Muscle of back (tissue), 11 donors: ENCODE results near the gene PPP1R3C. TPM values are rescaled to one million over a fixed set of nuclear protein-coding genes. Genes with fewer than 3 reads are reported as not detected.

ENCODE experiments used
- DNase-seq, 3 donors: peaks; one replicate each; pipeline versions ENCODE4 v3.0.0 to v3.0.0-alpha.2; 2013
- polyA plus RNA-seq, 10 donors: library from polyadenylated mRNA; unstranded; fragments of 120-200 nt; gene quantifications; one replicate each; pipeline ENCODE4 v1.2.1, GENCODE V29; 2013; ENCODE audit not compliant: insufficient read length in 10 of 10

The PPP1R3C gene
- polyA plus RNA-seq, 10 donors, result 48.5 to 197 (median 146) TPM

DNA sequence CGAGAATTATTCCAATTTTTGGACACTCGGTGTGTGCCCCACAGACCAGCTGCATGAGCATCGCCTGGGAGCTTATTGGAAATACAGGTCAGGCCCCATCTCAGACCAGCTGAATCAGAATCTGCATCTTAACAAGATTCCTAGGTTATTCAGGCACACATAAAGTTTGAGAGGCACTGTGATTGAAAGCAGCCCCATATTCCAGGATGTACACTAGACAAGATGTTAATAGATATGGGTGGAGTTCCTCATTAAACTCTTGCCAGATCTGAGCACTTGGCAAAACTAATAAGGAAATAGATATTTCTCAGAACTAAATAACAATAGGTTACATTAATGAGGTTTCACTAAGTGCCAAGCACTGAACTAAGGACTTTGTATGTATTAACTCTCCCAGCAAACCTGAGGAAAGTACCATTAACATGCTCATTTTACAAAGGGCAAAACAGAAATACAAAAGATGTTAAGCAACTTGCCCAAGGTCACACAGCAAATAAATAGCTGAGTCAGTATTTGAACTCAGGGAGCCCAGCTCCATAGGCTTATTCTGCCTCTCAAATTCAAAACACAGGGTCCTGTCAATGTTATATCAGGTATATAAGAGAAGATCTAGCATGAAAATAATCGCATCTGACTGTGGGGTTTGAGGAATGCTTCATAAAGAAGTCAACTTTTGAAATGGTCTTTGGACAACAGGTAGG, 29.9 kb downstream of the PPP1R3C start:
- no peak for DNase-seq

GRCh38 chr10:91602449-91602848, 30.4 kb downstream of the PPP1R3C start:
- no peak for DNase-seq

GRCh38 chr10:91601212-91601611, 31.7 kb downstream of the PPP1R3C start:
- DNase-seq, result no peak

DNA sequence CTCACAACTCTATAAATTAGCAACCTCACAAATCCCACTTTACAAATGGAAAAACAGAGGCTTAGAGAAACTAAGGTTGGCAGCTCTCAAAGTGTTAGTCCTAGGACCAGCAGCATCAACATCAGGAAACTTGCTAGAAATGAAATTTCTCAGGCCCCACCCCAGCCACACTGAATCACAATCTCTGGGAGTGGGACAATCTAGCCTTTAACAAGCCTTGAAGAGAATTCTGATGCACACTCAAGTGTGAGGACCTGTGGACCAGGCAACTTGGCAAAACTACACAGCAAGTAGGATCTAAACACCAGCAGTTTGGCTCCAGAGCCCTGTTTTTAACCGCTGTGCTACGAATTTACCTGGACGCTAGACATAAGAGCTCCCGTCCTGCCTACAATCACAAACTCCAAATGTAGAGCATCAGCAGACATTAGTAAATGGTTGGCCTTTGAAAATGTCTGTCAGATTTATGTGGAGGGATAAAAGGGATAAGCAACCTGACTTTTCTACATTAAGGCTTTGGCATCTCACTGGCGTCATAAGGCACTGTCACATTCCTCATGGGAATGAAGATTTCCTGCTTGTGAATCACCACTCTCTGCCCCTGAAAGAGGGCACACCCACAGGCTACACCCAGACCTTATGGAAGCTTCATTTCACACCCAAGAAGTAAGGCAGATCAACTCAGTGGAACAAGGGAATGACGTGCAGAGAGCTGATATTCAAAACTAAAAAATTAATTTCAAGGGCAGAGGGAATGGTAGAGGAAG, 34.5 kb downstream of the PPP1R3C start:
- no peak for DNase-seq

DNA sequence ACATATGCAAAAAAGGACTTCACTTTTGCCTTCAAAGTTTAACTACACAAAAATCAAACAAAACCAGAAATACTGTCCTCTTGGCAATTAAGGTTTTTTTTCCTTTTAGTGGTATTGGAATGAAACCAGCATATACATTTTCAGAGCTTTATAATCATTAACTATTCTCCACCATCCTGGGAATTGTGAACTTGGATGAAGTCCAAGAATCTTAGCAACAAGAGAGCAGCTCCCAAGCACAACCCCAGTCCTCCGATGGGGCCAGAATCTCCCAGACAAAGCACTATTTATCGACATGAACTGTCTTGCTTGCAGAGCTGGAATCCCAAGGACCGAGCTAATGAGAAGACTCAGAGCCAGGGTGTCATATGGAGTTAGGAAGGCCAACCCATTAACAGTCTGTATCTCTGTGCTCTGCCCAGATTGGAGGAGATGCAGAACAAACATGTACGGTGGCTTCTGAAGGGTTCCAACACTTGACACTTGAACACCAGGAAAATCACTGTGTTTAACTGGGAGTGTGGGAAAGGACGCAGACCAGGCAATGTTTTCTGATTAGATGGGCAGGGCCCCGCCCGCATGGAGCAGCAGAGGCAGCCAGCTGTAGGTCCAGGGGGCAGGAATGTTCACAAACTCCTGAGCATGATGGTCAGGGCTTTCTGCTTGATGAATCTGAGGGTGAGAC, 35.5 kb downstream of the PPP1R3C start:
- DNase-seq, result peak in 1 of 3 donors; percentile 60

DNA sequence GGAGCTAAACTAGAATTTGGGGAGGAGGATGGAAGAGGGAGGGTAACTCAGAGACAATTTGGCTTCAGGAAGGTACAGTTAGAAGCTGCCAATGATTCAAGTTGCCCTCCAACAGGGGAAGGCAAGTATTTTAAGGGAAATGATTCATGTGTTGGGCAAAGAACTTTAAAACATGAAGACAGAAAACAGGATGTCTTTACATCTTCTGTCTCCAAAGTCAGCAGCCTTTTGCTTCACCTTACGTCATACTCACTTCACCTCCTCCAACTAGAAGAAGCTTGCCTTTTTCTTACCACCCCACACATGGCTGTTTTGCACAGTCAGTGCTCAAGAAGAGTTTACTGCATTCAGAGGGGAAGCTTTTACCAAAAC, 36.1 kb downstream of the PPP1R3C start:
- DNase-seq, result peak in 1 of 3 donors; percentile 39

GRCh38 chr10:91593834-91594233, 39.0 kb downstream of the PPP1R3C start:
- no peak for DNase-seq

DNA sequence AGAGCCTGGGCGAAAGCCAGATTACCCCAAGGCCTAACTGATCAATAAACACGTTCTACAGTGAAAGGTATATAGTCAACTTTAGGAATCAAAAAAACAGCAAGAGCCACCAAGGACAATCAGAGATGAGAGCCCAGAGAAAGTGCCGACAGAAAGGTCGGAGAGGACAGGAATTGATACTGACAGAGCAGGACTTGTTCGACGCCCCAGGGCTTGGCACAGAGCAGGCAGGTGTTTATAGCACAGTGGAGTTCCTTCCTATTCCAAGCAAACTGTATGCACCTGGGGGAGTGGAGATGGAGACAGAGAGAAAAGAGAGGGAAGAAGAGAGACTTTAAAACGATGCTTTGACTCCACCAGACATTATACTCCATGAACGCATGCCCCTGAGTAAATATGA, 39.5 kb downstream of the PPP1R3C start:
- no peak for DNase-seq

GRCh38 chr10:91592266-91592975, 40.5 kb downstream of the PPP1R3C start:
- no peak for DNase-seq

GRCh38 chr10:91591797-91592174, 41.1 kb downstream of the PPP1R3C start:
- no peak for DNase-seq

GRCh38 chr10:91590904-91591796, 41.7 kb downstream of the PPP1R3C start:
- peak; percentile 79 to 88 (median 86) for DNase-seq

DNA sequence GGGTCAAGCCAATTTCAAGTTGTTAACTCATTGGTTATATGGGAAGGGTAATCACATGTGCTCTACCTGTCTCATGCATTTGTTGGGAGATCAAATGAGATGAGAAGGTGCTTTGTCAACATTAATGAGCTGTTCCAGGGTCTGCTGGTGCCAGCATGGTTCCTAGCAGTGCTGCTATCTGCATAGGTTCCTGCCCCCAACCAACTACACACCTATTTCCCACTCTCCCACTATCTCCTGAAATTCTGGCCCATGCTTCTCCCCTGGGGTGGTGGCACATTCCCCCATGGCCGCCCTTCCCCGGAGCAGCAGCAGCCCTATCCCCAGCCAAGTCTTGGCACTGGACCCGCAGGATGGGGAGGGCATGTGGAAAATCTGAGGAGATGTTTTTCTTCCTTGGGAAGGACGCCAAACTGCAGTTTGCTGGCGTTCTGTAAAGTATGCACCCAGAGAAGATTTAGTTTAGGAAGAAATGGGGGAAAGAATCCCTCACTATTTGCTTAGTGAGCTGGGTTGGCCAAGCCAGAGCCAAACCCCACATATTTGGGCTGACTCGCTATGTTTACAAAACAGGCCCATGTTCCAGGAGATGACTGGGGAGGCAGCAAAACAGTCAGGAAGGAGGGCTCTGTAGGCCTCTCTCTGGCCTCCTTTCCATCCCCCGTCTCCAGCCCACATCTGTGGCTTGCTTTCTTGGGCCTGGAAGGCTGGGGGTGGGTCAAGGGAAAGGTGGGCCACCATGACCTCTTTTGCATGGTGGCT, 42.5 kb downstream of the PPP1R3C start:
- DNase-seq, result peak; percentile 73 to 86 (median 74)

DNA sequence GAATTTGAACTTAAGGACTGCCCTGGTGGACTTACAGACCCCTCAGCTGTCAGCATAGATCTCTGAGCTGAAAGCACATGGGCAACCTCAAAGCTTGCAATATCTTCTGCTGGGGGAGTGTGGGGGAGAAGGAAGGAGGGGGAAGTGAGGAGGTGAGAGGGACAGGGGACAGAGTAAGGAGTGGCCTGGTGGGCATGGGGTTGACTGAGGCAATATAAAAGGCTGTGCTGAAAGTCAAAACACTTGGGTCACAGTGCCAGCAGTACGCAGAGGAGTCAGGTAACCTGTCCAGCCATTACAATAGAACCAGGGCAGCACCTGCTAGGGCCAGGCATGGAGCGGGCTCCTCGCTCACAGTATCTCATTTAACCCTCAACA, 43.2 kb downstream of the PPP1R3C start:
- no peak for DNase-seq

DNA sequence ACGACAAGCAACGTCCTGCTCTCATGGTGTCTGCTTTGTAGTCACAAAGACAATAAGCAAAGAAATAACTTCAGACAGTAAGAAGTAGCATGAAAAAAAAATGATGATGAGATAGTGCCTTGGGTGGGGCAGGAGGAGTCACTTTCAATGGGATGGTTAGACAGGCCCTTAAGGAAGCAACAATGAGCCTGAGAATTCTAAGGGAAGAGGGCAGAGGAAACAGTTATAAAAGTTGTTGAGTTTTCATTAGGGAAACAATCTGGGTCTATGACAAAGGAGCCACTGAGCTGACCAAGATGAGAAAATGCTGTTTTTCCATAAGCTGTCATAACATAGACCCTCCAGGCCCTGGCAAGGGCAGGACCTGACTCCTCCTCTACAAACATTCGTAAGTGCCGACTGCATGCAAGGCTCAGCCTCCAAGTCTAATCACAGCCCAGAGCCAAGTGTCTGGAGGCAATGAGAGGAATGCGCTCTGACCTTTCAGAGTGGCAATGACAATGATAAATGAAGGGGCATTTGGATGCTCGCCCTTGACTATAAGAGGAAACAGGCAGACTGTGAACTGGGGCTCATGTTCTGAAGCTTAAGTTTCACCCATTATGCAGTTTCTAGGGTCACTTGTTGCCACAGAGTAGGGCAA, 43.7 kb downstream of the PPP1R3C start:
- DNase-seq, result peak; percentile 52 to 78 (median 55)

GRCh38 chr10:91587710-91588638, 44.9 kb downstream of the PPP1R3C start:
- peak in 2 of 3 donors; percentile 39 to 80 for DNase-seq

- DNase-seq, result peak in 2 of 3 donors; percentile 36 to 77
Measured at GRCh38 chr10:91582153-91582554, 50.7 kb downstream of the PPP1R3C start.

GRCh38 chr10:91579329-91579985, 53.4 kb downstream of the PPP1R3C start:
- peak in 1 of 3 donors; percentile 54 for DNase-seq
